Measurements from ENCODE around the gene IFI35. TPM values are rescaled to one million over a fixed set of nuclear protein-coding genes. Genes with fewer than 3 reads are reported as not detected.

The IFI35 gene
- total and polyA plus RNA-seq, 2 donors from 2014 or later: 41.4 to 58.6 TPM

GRCh38 chr17:43020030-43020621 is 13.5 kb downstream of the IFI35 start:
- Histone ChIP-seq H3K27me3 (ENCODE audit: control insufficient read depth, insufficient read depth, low read length) (no peaks in the 10 kb centered on the region), H3K36me3 (ENCODE audit: control insufficient read depth in 2 of 3, insufficient read depth in 3 of 3, low read length in 3 of 3) (no peaks in the 10 kb centered on the region), H3K4me1 (ENCODE audit: control insufficient read depth in 2 of 3, insufficient read depth in 2 of 3, low read depth in 1 of 3, low read length in 3 of 3) (peaks cover 0 to 17% (median 0%) of the 10 kb centered on the region in 3 donors), H3K27ac (ENCODE audit: low read depth in 2 of 2, low read length in 2 of 2) (peak overlapping the region; percentile 6 to 29), H3K4me3 (ENCODE audit: low read length in 3 of 3) (no peak overlapping the region), H3K9ac (ENCODE audit: low read length in 3 of 3) (no peak overlapping the region), H3K9me3 (ENCODE audit: control insufficient read depth in 2 of 3, insufficient read depth in 1 of 3, low read length in 3 of 3) (no peaks in the 10 kb centered on the region)
- DNase-seq: peak in 1 of 5 donors; percentile 28
- TF ChIP-seq, protein P1, sequence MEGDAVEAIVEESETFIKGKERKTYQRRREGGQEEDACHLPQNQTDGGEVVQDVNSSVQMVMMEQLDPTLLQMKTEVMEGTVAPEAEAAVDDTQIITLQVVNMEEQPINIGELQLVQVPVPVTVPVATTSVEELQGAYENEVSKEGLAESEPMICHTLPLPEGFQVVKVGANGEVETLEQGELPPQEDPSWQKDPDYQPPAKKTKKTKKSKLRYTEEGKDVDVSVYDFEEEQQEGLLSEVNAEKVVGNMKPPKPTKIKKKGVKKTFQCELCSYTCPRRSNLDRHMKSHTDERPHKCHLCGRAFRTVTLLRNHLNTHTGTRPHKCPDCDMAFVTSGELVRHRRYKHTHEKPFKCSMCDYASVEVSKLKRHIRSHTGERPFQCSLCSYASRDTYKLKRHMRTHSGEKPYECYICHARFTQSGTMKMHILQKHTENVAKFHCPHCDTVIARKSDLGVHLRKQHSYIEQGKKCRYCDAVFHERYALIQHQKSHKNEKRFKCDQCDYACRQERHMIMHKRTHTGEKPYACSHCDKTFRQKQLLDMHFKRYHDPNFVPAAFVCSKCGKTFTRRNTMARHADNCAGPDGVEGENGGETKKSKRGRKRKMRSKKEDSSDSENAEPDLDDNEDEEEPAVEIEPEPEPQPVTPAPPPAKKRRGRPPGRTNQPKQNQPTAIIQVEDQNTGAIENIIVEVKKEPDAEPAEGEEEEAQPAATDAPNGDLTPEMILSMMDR (IDR thresholded peaks at IDR 0.05; ENCODE audit: borderline replicate concordance, extremely low read depth, insufficient read depth): no peak
- no peak for FAIRE-seq
- intact Hi-C loops (cut with DNase I): no loop called here

GRCh38 chr17:43020789-43021740 is 14.5 kb downstream of the IFI35 start:
- DNase-seq: peak in 4 of 5 donors; percentile 54 to 91 (median 80)
- H3K4me1 ChIP-seq (ENCODE audit: control insufficient read depth in 2 of 3, insufficient read depth in 2 of 3, low read depth in 1 of 3, low read length in 3 of 3): peaks cover 0 to 14% (median 0%) of the 10 kb centered on the region in 3 donors

GRCh38 chr17:43021741-43022512 is 15.3 kb downstream of the IFI35 start, which contains the start of gene VAT1:
Gene VAT1, minus strand, starts transcription at chr17:43022385. Its CDS starts 63 bp downstream, at chr17:43022322.
- Histone ChIP-seq H3K4me3 (ENCODE audit: low read length in 3 of 3) (peak within 1 kb of the TSS; percentile 66 to 85 (median 83)), H3K9ac (ENCODE audit: low read length in 3 of 3) (peak within 1 kb of the TSS; percentile 48 to 78 (median 63)), H3K36me3 (ENCODE audit: control insufficient read depth in 2 of 3, insufficient read depth in 3 of 3, low read length in 3 of 3) (no peaks in the 10 kb centered on the region), H3K9me3 (ENCODE audit: control insufficient read depth in 2 of 3, insufficient read depth in 1 of 3, low read length in 3 of 3) (no peaks in the 10 kb centered on the region), H3K27ac (ENCODE audit: low read depth in 2 of 2, low read length in 2 of 2) (peak within 1 kb of the TSS; percentile 88 to 94), H3K27me3 (ENCODE audit: control insufficient read depth, insufficient read depth, low read length) (no peaks in the 10 kb centered on the region), H3K4me1 (ENCODE audit: control insufficient read depth in 2 of 3, insufficient read depth in 2 of 3, low read depth in 1 of 3, low read length in 3 of 3) (peaks cover 0 to 11% (median 0%) of the 10 kb centered on the region in 3 donors)
- DNase-seq: peak; percentile 81 to 93 (median 89)
- no peak for FAIRE-seq
- intact Hi-C loops (cut with DNase I): no loop called here
- TF ChIP-seq, protein P1 (IDR thresholded peaks at IDR 0.05; ENCODE audit: borderline replicate concordance, extremely low read depth, insufficient read depth): no peak

More at GRCh38 chr17:43020789-43021740, 14.5 kb downstream of the IFI35 start:
- intact Hi-C loops (cut with DNase I): no loop called here
- peak overlapping the region; percentile 88 to 94 for H3K27ac ChIP-seq (ENCODE audit: low read depth in 2 of 2, low read length in 2 of 2)
- peak overlapping the region; percentile 66 to 85 (median 83) for H3K4me3 ChIP-seq (ENCODE audit: low read length in 3 of 3)
- FAIRE-seq: no peak
- H3K9me3 ChIP-seq (ENCODE audit: control insufficient read depth in 2 of 3, insufficient read depth in 1 of 3, low read length in 3 of 3): no peaks in the 10 kb centered on the region
- H3K36me3 ChIP-seq (ENCODE audit: control insufficient read depth in 2 of 3, insufficient read depth in 3 of 3, low read length in 3 of 3): no peaks in the 10 kb centered on the region
- TF ChIP-seq, protein P1 (IDR thresholded peaks at IDR 0.05; ENCODE audit: borderline replicate concordance, extremely low read depth, insufficient read depth): no peak
- peak overlapping the region; percentile 48 to 78 (median 60) for H3K9ac ChIP-seq (ENCODE audit: low read length in 3 of 3)
- H3K27me3 ChIP-seq (ENCODE audit: control insufficient read depth, insufficient read depth, low read length): no peaks in the 10 kb centered on the region
